Activated T-cell treated with anti-CD3 and anti-CD28 coated beads, Interleukin-2, amount 50 U/mL, for 1 hour (primary cell): ENCODE results near the gene CAMKK2.
A peak's percentile ranks its signal among the peaks of the same experiment; 100 is the strongest.
"Not testable (repeated sequence)": the region's sequence is repeated elsewhere in the genome, so short reads cannot be mapped to it uniquely, and the experiment has no call there.

Experiments used
- DNase-seq: peaks from one replicate; pipeline ENCODE4 v3.0.0-alpha.2; 2020

The CAMKK2 gene

DNA sequence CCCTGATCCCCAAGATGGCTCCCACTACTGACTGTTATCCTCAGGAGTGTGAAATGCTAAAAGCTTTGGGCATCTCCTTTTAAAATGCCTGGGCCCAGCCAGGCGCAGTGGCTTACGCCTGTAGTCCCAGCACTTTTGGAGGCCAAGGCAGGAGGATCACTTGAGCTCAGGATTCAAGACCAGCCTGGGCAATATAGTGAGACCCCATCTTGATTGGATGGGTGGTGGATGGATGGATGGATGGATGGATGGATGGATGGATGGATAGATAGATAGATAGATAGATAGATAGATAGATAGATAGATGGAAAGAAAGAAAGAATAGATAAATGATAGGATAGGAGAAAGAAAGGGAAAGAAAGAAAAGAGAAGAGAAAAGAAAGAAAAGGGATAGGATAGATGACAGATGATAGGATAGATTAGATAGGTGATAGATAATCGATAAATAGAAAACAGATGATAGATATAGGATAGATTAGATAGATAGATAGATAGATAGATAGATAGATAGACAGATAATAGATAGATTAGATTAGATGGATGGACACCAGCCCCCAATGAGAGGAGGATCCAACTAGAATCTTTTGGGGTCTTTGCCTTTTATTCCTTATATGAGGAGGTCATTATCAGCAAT lies 77.0 kb downstream of the CAMKK2 start:
- DNase-seq = no peak

DNA sequence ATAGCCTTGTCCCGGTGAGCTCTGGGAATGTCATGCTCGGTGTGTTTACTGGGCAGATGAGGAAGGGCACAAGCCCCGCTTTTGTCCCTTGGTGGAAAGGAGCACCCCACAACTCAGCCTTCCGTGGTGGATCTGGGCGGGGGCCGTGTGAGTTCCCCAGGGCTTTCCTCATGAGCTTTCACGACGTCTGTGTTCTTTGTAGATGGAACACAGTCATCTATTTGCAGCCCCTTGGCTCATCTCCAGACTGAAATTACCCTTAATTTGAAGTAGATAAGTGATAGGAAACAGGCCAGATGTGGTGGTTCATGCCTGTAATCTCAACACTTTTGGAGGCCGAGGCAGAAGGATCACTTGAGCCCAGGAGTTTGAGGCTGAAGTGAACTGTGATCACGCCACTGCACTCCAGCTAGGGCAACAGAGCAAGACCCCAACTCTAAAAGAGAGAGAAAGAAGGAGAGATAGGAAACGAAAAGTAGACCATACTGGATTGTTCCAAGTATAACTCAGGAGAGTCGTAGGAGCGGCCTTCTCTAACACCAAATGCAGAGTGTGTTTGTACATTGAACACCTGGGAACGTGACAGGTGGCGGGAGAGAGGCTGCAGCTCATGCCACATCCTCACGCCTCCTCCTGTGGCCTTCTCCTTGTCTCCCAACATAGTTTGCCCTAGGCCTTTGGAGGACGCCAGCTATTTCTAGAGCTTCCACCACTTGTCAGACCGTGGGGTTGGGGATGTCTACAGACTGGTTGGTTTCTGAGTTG lies 77.7 kb downstream of the CAMKK2 start:
- DNase-seq = no peak

DNA sequence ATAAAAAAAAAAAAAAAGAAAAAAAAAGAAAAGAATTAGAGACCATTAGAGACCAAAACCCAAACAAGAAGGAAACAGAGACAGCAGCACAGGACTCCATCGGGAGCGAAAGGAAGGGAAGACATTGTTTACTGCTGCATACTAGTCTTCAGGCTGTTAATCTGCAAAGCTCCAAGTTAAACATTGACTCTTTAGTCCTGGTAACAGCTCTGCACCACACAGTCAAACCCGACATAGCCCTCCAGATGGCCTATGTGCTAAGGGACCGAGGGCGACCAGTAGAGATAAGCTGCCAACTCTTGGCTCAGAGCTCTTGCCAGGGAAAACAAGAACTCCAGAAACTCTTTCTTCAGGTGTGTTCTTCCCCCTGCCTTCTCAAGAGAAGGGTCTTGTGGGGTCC lies 78.7 kb downstream of the CAMKK2 start:
- DNase-seq = no peak

DNA sequence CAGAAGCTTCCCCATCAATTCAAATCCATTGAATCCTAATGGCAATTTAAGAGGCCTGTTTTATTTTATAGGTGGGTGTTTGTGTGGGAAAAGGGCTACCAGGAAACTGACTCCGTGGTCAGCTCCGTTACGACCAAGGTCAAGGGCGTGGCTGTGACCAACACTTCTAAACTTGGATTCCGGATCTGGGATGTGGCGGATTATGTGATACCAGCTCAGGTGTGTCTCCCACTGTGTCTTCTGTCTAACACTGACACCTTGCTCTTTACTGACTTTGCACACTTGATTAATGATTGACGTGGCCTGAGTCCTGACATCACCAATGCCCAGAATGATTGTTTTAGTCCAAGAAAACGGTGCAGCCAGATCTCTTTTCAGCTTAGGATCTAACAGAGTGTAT lies 79.4 kb downstream of the CAMKK2 start:
- DNase-seq = no peak

DNA sequence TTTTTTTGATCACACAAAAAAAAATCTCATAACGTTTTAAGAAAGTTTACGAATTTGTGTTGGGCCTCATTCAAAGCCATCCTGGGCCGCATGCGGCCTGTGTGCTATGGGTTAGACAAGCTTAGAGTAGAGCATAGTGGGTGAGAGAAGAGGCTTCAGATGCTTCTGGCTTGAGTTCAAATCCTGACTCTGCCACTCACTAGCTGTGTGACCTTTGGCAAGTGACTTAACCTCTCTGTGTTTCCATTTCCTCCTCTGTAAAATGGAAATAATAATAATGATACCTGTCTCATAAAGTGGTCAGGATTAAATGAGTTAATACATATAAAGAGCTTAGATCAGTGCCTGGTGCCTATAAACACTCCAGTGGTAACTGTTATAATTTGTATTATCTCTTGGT lies 80.4 kb downstream of the CAMKK2 start:
- no peak for DNase-seq

DNA sequence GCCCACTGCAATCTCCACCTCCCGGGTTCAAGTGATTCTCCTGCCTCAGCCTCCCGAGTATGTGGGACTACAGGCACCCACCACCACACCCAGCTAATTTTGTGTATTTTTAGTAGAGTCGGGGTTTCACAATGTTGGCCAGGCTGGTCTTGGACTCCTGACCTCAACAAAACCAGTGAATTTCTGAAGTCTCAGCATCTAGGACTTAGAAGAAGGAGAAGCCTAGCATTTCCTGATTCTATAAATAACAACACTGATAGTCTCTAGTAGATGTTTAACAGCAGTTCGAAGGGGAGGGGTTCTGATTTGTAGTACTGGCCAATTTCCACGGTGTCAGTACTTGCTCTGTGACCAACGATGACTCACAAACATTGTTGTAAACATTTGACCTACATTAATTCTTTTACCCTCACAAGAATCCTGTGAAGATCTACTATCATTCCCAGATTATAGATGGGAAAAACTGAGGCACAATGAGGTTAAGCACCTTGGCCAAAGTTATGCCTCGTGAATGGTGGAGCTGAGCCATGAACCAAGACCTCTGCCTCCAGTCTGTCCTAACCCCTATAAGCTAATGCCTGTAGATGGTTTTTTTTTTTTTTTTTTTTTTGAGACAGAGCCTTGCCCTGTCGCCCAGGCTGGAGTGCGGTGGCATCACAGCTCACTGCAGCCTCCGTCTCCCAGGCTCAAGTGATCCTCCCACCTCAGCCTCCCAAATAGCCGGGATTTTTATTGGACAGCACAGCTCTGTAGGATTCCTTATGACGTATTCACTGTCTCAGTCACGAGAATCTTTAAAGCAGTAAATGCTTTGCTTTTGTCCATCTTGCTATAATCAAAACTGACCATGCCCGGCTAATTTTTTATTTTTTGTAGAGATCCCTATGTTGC lies 81.4 kb downstream of the CAMKK2 start:
- DNase-seq = no peak

DNA sequence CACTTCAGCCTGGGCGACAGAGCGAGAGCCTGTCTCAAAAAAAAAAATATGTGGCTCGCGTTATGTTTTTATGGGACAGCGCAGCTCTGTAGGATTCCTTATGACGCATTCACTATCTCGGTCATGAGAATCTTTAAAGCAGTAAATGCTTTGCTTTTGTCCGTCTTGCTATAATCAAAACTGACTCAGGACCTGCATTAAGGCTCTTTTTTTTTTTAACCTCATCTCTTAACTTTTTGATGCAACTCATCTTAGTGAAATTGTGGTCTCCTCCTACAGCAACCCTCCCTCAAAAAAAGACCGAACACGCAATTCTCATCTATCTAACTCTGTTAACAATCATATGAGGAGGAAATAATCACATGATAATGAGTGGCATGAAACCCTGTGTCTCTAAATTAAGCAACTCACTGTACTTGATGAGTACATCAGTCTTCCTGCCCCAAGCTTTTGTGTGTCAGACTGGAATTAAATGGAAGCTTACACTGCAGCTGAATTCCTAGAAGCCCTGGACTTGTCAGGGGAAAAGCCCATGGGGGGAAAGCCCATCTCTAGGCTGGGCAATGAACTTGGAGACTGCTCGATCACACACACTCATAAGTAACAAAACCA lies 82.2 kb downstream of the CAMKK2 start:
- no peak for DNase-seq

DNA sequence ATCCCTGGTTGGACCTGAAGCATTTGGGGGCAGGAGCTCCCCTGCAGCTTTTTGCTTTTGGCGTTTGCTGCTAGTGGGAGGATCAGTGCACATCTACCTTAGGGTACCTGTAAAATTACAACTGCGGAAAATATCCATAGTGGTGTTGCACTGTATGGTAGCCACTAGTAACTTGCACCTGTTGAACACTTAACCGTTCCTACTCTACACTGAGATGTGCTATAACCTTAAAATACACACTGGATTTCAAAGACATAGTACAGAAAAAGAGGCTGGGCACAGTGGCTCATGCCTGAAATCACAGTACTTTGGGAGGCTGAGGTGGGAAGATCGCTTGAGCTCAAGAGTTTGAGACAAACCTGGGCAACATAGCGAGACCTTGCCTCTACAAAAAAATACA lies 83.6 kb downstream of the CAMKK2 start:
- no peak for DNase-seq

DNA sequence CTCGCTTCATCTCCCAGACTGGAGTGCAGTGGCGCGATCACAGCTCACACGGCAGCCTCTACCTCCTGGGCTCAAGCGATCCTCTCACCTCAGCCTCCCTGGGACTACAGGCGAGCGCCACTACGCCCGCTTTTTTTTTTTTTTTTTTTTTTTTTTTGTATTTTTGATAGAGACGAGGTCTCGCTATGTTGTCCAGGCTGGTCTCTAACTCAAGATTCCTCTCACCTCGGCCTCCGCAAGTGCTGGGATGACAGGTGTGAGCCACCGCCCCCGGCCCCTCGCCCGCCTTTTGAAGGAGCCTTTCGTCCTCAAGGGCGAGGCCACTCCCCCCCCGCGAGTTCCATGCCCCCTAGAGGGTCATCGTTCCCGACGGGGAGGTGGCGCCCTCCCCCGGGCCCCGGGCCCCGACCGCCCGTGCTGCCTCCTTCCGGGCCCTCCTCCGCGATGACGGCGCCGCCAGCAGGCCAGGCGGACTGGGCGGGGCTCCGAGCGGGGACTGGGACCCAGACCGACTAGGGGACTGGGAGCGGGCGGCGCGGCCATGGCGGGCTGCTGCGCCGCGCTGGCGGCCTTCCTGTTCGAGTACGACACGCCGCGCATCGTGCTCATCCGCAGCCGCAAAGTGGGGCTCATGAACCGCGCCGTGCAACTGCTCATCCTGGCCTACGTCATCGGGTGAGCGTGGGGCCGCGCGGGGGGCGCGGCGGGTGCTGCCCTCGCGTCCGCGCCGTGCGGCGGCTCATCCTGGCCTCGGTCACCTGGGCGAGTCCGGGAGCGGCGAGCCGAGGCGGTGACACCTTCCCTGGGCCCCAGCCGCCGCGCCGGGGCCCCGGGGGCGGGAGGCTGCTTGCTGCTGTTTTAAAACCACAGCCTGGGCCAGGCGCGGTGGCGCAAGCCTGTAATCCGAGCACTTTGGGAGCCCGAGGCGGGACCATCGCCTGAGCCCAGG lies 86.6 kb downstream of the CAMKK2 start, which contains the start of gene P2RX4:
Gene P2RX4, plus strand, starts transcription at position 506 of the 949 bp plus-strand sequence. Its CDS starts 36 bp downstream, at position 542.
- DNase-seq = peak; percentile 91

DNA sequence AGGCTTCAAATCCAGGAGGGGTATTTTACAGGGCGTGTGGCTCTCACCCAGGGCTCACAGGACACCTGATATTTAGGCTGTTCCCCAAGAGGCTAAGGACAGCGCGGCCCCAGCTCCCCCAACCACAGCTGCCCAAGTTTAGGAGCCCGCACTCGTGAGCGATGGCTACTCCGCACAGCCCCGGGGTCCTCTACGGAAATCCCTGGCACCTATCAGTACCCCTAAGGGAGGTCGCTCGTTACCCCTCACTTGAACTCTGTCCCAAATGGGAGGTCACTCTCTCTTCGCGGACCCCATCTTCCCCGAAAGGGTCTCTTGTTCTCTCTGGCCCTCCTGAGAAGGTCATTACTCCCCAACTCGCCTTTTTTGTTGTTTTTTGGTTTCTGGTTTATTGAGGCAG lies 87.3 kb downstream of the CAMKK2 start:
- no peak for DNase-seq

DNA sequence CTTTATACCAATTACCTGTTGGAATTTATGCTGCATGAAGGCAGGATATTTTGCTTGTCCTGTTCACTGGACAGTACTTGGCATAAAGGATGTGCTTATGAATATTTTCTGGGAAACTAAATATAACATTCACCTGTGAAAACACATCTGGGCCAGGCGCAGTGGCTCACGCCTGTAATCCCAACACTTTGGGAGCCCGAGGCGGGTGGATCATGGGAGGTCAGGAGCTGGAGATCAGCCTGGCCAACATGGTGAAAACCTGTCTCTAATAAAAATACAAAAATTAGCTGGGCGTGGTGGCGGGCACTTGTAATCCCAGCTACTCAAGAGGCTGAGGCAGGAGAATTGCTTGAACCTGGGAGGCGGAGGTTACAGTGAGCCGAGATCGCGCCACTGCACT lies 87.9 kb downstream of the CAMKK2 start:
- not testable (repeated sequence) for DNase-seq

DNA sequence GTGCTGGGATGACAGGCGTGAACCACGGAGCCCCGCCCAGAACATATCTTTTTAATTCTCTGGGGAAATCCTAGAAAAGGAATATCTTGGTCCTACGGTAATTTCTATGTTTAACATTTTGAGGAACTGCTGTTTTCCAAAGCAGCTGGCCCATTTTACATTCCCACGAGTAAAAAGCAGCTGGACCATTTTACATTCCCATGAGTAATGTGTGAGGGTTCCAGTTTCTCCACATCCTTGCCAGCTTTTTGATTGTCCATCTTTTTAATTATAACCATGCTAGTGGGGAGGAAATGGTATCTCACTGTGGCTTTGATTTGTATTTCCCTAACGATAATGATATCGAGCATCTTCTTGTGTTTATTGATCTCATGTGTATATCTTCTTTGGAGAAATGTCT lies 91.0 kb downstream of the CAMKK2 start:
- no peak for DNase-seq

DNA sequence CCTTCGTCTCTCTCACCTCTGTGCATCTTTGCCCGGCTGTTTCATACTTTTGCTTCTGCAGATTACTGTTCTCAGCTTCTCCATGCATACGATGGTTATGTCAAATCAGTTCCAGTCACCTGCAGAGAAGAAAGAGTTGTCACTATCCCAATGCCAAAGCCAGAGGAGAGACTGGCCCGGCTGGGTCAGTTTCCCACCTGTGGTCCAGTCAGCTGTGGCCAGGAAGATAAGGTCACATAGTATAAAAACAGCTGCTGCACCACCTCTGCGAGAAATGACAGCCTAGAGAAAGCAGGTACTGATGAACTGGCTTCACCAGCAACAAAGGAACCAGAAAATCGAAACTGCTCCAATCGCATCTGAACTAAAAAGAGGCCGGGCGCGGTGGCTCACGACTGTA lies 93.0 kb downstream of the CAMKK2 start:
- DNase-seq = no peak

DNA sequence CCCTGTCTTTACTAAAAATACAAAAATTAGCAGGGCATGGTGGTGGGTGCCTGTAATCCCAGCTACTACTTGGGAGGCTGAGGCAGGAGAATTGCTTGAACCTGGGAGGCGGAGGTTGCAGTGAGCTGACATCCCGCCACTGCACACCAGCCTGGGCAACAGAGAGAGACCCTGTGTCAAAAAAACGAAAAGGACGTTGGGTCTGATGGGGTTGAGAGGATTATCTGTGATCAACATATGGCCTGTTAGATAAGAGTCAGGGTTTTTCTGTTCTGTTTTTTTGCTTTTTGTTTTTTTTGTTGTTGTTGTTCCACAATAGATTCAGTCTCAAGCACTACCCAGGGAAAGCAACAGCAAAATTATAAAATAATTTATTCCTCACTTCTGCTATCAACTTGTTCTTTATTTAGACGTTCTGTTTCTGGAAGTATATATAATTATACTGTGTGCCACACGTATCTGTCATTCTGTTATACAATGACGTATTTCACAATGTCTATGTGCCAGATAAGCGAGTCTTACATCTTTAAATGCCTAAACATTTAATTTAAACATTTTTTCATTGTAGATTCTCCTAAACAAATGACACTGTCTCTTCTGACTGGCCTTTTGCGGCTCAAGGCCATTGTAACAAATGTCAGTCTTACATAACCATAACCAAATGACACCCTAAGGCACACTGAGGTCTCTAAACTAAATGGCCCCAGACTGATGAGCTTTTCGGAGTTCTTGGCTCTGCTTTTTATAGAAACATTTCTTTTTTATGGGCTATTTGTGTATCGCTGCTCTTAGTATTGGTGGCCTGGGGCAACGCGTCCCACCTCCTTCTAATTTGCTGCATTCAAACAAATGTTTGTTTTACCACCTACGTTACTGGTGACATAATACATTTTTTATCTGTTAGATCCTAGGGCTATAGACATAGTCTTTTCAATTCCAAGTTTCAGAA lies 93.8 kb downstream of the CAMKK2 start:
- no peak for DNase-seq

DNA sequence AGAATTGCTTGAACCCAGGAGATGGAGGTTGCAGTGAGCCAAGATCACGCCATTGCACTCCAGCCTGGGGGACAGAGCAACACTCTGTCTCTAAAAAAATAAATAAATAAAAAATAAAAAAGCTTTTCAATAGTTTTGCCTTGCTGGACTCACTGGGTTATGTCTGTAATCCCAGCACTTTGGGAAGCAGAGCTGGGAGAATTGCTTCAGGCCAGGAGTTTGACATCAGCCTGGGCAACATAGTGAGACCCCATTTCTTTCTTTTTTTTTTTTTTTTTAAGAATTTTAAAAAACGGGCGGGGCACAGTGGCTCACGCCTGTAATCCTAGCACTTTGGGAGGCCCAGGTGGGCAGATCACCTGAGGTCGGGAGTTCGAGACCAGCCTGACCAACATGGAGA lies 95.4 kb downstream of the CAMKK2 start:
- DNase-seq = not testable (repeated sequence)

DNA sequence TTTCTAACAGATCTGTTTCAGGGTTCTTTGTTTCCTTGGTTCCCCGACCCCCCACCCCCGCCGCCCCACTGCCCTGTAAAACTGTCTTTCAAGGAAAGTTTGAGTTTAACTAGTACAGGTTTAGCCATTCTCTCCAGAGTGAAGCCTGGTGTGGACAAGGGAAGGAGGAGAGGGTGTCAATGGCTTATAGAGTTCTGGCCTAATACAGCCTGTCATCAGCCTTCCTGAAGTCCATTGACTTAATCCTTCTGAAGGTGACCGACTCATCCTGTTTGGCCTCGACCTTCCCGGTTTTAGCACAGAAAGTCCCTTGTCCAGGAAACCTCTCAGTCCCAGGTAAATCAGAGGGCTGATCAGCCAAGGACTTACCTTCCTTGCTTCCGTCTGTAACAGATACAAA lies 97.6 kb downstream of the CAMKK2 start:
- no peak for DNase-seq

DNA sequence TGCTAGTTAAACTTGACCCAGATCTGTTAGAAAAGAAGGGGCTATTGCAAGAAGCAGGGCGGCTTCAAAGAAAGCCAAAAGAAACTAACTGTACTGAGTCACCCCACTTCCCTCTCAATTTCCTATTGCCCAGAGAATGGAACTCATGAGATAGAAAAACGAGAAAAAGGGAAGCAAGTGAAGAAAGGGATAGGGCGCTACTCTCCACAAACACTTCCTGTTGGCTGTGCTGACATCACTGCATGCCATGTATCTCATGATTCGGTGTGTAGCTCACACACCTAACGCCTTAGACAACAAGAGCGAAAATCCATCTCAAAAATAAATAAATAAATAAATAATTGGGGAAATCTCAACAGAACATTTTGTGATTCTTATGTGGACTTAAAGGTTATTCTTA lies 99.6 kb downstream of the CAMKK2 start:
- DNase-seq = no peak

DNA sequence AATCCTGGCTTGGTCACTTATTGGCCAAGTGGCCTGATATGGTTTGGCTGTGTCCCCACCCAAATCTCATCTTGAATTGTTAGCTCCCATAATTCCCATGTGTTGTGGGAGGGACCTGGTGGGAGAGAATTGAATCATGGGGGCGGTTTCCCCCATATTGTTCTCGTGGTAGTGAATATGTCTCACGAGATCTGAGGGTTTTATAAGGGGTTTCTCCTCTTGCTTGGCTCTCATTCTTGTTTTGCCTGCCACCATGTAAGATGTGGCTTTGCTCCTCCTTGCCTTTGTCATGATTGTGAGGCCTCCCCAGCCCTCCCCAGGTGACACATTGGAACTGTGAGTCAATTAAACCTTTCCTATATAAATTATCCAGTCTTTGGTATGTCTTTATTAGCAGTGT lies 105.4 kb downstream of the CAMKK2 start:
- no peak for DNase-seq

DNA sequence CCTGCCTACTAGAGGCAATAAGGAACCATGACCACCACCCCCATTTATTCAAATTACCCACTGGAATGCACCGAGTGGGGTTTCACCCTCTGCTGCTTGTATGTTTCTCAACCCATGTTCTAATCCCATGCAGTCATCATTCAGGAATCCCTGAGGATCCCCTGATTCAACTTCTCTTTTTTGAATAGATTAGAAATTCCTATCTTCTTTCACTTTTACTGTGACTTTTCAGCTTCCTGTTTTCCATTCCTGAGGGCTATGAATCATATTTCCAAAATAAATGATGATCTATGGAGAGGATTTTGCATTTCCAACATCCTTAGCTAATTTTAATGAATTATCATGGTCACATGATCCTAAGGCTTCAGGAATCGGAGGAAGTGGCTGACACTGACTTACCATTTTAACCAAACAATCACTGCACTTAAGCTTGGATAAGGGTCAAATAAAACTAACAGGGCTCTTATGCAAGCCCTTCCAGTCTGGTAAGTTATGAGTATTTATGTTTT lies 105.9 kb downstream of the CAMKK2 start:
- DNase-seq = no peak

DNA sequence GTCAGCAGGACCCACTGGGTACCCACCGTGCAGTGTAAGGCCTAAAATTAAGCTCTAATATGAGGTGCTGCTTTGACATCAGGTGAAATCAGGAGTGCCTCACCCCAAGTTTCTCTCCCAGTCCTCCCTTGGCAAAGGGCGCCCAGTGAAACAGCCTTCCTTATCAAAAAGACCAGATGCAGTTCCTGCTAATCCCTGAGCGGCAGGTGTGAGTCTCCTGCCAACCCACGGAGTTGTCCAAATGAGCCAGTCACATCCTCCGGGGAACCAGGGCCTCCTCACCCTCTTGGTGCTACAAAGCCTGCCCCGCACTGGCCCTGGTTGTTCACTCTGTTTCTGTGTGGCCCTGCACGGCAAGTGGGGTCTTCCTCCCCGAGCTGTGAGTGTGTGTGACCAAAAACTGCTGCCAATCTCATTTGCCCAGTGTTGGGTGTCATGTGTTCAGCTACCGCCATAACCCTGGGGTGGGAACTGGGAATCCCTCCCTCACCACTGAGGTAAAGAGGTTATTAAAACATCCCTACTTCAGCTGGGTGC lies 106.8 kb downstream of the CAMKK2 start:
- DNase-seq = no peak
